GM12873 (cell line): ENCODE data around the gene EIF4G2.

ENCODE experiments used
- TF ChIP-seq, protein P1 (sequence below): IDR thresholded peaks from 2 replicates; pipeline ENCODE4 v1.5.1; 2012; ENCODE audit warnings: low read depth, mild to moderate bottlenecking, moderate library complexity, low read length, control low read depth; ENCODE audit not compliant: insufficient read depth; ENCODE audit errors: missing control alignments

The EIF4G2 gene

DNA sequence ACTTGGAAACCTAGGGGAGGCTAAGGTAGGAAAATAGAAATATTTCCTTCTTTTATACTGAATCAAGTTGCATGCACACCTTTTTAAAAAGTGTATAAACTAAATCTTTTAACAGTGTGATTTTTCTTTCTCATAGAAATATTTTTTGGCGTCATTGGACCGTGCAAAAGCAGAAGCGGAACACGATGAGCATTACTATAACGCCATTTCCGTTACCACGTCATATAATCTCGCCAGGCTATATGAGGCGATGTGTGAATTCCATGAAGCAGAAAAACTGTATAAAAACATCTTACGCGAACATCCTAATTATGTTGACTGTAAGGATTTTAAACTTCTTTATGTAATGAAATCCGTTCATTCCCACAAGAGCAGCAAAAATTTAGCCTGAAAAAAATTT lies 44.3 kb downstream of the EIF4G2 start:
- TF ChIP-seq, protein P1, sequence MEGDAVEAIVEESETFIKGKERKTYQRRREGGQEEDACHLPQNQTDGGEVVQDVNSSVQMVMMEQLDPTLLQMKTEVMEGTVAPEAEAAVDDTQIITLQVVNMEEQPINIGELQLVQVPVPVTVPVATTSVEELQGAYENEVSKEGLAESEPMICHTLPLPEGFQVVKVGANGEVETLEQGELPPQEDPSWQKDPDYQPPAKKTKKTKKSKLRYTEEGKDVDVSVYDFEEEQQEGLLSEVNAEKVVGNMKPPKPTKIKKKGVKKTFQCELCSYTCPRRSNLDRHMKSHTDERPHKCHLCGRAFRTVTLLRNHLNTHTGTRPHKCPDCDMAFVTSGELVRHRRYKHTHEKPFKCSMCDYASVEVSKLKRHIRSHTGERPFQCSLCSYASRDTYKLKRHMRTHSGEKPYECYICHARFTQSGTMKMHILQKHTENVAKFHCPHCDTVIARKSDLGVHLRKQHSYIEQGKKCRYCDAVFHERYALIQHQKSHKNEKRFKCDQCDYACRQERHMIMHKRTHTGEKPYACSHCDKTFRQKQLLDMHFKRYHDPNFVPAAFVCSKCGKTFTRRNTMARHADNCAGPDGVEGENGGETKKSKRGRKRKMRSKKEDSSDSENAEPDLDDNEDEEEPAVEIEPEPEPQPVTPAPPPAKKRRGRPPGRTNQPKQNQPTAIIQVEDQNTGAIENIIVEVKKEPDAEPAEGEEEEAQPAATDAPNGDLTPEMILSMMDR: no peak

DNA sequence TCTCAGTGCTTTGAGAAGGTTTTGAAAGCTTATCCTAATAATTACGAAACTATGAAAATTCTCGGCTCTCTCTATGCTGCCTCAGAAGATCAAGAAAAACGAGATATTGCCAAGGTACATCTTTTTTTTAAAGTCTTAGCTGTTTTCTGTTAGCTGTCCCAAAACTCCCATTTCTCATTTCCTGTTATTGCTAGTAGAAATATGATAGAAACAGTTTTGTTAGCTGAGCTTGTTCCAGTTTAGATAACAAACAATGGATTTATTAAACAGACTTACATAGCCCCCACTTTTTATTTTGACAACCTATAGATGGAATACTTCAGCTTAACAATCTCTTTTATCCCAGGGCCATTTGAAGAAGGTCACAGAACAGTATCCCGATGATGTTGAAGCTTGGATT lies 45.0 kb downstream of the EIF4G2 start:
- TF ChIP-seq, protein P1: no peak

GRCh38 chr11:10762913-10763421 lies 45.8 kb downstream of the EIF4G2 start:
- TF ChIP-seq, protein P1: no peak

DNA sequence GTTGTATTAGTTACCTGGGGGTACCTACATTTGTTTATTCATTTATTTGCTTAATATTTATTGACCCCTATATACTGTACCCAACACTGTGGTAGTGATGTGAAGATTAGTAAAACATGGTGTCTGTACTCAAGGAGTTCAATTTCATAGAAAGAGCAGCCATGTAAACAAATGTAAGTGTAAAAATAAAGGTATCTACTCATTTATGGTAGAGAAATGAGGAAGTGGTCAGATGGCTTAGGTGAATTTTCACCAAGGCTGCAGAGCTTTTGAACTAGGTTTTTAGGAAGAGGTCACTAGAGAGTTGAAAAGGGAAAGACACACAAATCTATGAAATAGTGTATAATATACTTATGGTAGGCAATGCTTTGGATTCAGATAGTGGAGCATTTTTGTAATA lies 46.5 kb downstream of the EIF4G2 start:
- TF ChIP-seq, protein P1: no peak

DNA sequence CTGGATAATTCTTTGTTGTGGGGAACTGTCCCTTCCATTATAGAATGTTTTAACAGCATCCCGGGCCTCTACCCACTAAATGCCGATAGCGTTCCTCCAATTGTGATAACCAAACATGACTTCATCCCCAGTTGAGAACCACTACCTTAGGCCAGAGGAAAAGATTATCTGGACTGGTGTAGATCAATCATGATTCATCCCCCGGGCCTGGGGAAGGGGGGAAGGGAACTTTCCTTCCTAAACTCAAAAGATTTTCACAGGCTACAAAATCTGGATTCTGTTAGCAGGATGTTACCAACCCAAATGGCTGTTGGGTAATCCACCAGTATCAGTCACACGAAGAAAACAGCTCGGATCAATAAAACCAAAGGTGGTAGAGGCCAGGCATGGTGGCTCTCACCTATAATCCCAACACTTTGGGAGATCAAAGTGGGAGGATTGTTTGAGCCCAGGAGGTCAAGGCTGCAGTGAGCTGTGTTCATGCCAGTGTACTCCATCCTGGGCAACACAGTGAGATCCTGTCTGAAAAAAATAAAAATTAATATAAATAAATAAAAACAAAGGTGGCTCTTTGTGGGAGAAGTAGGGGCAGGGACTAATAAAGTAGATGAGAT lies 47.5 kb downstream of the EIF4G2 start:
- TF ChIP-seq, protein P1: no peak

DNA sequence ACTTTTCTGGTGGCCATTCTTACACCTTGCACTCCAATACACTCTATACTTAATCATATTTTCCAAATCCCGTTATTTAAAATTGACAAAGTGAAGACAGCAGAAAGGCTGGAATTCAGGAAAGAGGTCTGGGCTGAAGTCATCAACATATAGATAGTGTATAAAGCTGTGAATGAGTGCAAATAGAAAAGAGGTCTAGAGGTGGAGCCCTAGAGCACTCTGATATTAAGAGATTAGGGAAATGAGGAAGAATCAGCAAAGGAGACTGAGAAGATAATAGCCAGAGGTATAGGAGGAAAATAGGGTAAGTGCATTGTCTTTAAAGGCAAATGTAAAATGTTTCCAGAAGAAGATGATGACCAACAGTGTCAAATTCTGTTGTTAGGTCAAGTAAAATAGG lies 49.8 kb downstream of the EIF4G2 start:
- TF ChIP-seq, protein P1: no peak

- TF ChIP-seq, protein P1: no peak
Measured at GRCh38 chr11:10752486-10752885, 56.2 kb downstream of the EIF4G2 start.
